ENCODE results near the gene LRP1B.

LRP1B gene

DNA sequence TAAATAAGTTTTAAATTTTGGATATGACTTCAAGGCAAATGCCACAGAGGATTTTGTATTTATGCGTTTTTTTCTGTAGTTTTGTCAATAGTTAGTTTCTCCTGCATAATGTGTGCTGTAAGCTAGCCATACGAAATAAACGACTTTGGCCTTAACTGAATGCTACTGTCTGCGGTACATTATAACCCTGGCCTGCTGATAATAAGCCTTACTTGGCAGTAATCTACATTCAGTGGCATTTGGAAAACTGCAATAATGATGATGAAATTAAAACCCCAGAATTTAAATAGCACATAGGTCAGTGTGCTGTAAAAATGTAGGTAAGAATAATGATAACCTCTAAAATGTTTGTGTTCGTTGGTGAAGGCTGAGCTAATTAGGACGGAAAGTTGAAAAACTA is 88.8 kb downstream of the LRP1B start:
- H3K27ac ChIP-seq (ENCODE audit: low read length), result no peak overlapping the region
- H3K4me1 ChIP-seq (ENCODE audit: control insufficient read depth, insufficient read depth, low read length), result no peaks in the 10 kb centered on the region
- no peak overlapping the region for H3K4me3 ChIP-seq (ENCODE audit: low read length in 2 of 2)
- H3K9me3 ChIP-seq (ENCODE audit: control insufficient read depth in 2 of 2, low read length in 2 of 2), result no peaks in the 10 kb centered on the region
- H3K27me3 ChIP-seq (ENCODE audit: control insufficient read depth in 1 of 2, insufficient read depth in 2 of 2, low read length in 2 of 2), result no peaks in the 10 kb centered on the region
- H3K36me3 ChIP-seq (ENCODE audit: control insufficient read depth in 2 of 2, insufficient read depth in 2 of 2, low read length in 2 of 2), result no peaks in the 10 kb centered on the region
- no peak overlapping the region for H3K9ac ChIP-seq (ENCODE audit: low read length in 2 of 2)

DNA sequence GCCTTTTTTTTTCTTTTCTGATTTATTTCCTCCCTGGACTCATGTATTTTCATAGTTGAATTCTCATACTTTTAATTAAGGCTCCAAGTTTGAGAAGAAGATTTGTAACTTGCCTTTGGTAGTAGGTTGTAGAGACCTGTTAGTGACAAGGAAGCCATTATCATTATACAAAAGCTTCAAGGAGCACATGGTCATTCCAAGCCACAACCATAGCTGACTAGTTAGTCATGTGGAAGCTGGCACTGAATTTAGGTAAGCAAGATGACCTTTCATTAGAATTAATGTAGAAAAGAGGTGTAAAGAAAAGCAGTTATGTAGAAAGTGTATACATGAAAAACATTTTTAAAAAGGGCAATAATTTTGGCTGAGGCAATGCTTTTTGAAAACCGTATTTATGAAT is 89.7 kb downstream of the LRP1B start:
- Histone ChIP-seq H3K36me3 (ENCODE audit: control insufficient read depth in 2 of 2, insufficient read depth in 2 of 2, low read length in 2 of 2) (no peaks in the 10 kb centered on the region), H3K4me3 (ENCODE audit: low read length in 2 of 2) (no peak overlapping the region), H3K9ac (ENCODE audit: low read length in 2 of 2) (no peak overlapping the region), H3K4me1 (ENCODE audit: control insufficient read depth, insufficient read depth, low read length) (no peaks in the 10 kb centered on the region), H3K27me3 (ENCODE audit: control insufficient read depth in 1 of 2, insufficient read depth in 2 of 2, low read length in 2 of 2) (no peaks in the 10 kb centered on the region), H3K9me3 (ENCODE audit: control insufficient read depth in 2 of 2, low read length in 2 of 2) (no peaks in the 10 kb centered on the region), H3K27ac (ENCODE audit: low read length) (no peak overlapping the region)

DNA sequence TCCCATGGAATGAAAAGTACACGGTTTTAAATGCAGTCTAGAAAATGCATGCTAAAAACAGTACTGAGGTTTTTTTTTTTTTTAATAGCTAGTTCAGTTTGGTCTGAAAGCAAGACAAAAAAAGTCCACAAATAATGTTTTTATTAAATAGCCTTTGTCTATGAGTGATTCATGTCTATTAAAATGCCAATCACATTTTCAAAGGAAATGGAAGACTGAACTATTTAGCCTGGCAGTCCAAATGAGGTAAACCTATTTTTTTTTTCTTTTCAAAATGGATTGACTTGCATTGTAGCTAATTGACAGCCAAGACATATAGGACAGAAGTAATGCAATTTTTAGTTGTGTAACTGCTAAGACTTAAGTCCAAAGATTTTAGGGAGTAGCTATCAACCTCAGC is 90.3 kb downstream of the LRP1B start:
- Histone ChIP-seq H3K9me3 (ENCODE audit: control insufficient read depth in 2 of 2, low read length in 2 of 2) (no peaks in the 10 kb centered on the region), H3K27ac (ENCODE audit: low read length) (no peak overlapping the region), H3K4me1 (ENCODE audit: control insufficient read depth, insufficient read depth, low read length) (no peaks in the 10 kb centered on the region), H3K36me3 (ENCODE audit: control insufficient read depth in 2 of 2, insufficient read depth in 2 of 2, low read length in 2 of 2) (no peaks in the 10 kb centered on the region), H3K9ac (ENCODE audit: low read length in 2 of 2) (no peak overlapping the region), H3K27me3 (ENCODE audit: control insufficient read depth in 1 of 2, insufficient read depth in 2 of 2, low read length in 2 of 2) (no peaks in the 10 kb centered on the region), H3K4me3 (ENCODE audit: low read length in 2 of 2) (no peak overlapping the region)

DNA sequence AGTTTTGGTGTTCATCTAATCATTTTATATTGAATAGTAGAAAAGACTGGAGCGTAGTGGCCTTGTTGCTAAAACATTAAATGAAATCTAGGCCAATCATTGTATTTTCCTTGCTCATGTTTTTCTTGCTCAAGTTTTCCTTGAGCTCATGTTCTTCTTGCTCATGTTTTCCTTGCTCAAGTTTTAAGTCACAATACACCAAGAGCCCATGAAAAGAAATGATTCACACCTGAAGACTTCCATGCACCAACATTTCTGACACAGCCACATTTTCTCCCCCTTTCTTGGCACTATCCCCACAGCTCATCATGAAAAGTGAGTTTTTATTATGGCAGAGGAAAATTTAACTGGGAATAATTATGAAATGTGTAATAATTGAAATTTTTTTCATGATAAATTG is 92.0 kb downstream of the LRP1B start:
- Histone ChIP-seq H3K27ac (ENCODE audit: low read length) (no peak overlapping the region), H3K9me3 (ENCODE audit: control insufficient read depth in 2 of 2, low read length in 2 of 2) (no peaks in the 10 kb centered on the region)

DNA sequence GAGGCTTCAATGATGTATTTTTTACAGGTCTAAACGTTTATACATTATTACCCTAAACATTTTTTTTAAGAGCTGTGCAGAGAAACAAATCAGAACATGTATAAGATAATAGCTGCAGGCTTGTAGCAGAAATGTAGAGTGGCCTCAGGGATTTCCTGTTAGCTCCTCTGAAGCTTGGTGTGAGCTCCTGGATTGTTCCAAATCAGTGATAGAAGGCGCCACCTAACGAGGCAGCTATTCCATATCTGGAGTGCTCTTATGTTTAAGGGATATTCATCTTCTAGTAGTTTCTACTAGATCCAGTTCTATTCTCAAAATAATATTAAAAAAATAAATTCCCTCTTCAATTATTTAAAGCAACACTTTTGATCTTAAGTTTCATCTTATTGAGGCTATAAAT is 93.1 kb downstream of the LRP1B start:
- no peak overlapping the region for H3K4me3 ChIP-seq (ENCODE audit: low read length in 2 of 2)
- no peak overlapping the region for H3K27ac ChIP-seq (ENCODE audit: low read length)
- no peak overlapping the region for H3K9ac ChIP-seq (ENCODE audit: low read length in 2 of 2)
- no peaks in the 10 kb centered on the region for H3K27me3 ChIP-seq (ENCODE audit: control insufficient read depth in 1 of 2, insufficient read depth in 2 of 2, low read length in 2 of 2)
- H3K9me3 ChIP-seq (ENCODE audit: control insufficient read depth in 2 of 2, low read length in 2 of 2), result no peaks in the 10 kb centered on the region
- H3K4me1 ChIP-seq (ENCODE audit: control insufficient read depth, insufficient read depth, low read length), result no peaks in the 10 kb centered on the region
- H3K36me3 ChIP-seq (ENCODE audit: control insufficient read depth in 2 of 2, insufficient read depth in 2 of 2, low read length in 2 of 2), result no peaks in the 10 kb centered on the region

More for the DNA sequence above, 92.0 kb downstream of the LRP1B start:
- Histone ChIP-seq H3K4me3 (ENCODE audit: low read length in 2 of 2) (no peak overlapping the region), H3K36me3 (ENCODE audit: control insufficient read depth in 2 of 2, insufficient read depth in 2 of 2, low read length in 2 of 2) (no peaks in the 10 kb centered on the region), H3K27me3 (ENCODE audit: control insufficient read depth in 1 of 2, insufficient read depth in 2 of 2, low read length in 2 of 2) (no peaks in the 10 kb centered on the region), H3K4me1 (ENCODE audit: control insufficient read depth, insufficient read depth, low read length) (no peaks in the 10 kb centered on the region), H3K9ac (ENCODE audit: low read length in 2 of 2) (no peak overlapping the region)

DNA sequence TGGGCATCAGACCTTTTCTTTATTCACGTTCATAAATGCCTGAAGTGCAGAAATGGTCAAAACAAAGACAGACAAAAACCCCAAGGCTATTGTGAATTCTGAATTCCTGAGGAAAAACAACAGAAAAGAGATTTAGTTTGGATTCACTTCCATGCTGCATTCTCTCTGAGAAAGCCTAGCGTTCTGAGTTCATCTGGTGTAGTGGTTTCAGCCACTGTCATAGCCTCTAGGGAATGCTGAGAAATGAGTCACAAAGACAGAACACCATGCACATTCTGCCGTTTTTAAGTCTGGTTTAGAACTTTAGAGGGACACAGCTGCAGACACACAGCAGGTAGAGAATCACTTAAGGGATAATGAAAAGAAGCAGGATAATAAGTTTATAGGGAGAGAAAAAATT is 93.8 kb downstream of the LRP1B start:
- H3K27me3 ChIP-seq (ENCODE audit: control insufficient read depth in 1 of 2, insufficient read depth in 2 of 2, low read length in 2 of 2), result no peaks in the 10 kb centered on the region
- no peak overlapping the region for H3K27ac ChIP-seq (ENCODE audit: low read length)
- H3K9me3 ChIP-seq (ENCODE audit: control insufficient read depth in 2 of 2, low read length in 2 of 2), result no peaks in the 10 kb centered on the region
- H3K9ac ChIP-seq (ENCODE audit: low read length in 2 of 2), result no peak overlapping the region
- H3K36me3 ChIP-seq (ENCODE audit: control insufficient read depth in 2 of 2, insufficient read depth in 2 of 2, low read length in 2 of 2), result no peaks in the 10 kb centered on the region
- H3K4me1 ChIP-seq (ENCODE audit: control insufficient read depth, insufficient read depth, low read length), result no peaks in the 10 kb centered on the region
- H3K4me3 ChIP-seq (ENCODE audit: low read length in 2 of 2), result no peak overlapping the region

DNA sequence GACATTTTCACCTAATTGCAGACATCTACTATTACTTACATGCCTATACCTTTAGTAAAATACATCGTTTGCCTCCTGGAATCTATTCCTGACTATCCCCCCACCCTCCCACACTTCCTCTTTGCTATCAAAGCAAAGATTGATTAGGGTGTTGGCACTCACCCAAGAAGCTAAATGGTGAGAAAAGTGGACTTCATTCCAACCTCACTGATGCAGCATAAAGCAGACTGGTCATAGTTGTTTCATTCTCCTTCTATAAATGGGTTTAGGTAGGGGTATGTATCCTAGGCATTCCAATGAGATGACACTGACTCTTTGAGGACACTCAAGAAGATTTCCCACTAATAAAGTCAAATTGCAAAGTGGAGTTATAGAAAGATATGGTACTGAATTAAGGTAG is 97.4 kb downstream of the LRP1B start:
- Histone ChIP-seq H3K27ac (ENCODE audit: low read length) (no peak overlapping the region), H3K27me3 (ENCODE audit: control insufficient read depth in 1 of 2, insufficient read depth in 2 of 2, low read length in 2 of 2) (no peaks in the 10 kb centered on the region), H3K9me3 (ENCODE audit: control insufficient read depth in 2 of 2, low read length in 2 of 2) (no peaks in the 10 kb centered on the region), H3K4me3 (ENCODE audit: low read length in 2 of 2) (no peak overlapping the region), H3K4me1 (ENCODE audit: control insufficient read depth, insufficient read depth, low read length) (no peaks in the 10 kb centered on the region), H3K9ac (ENCODE audit: low read length in 2 of 2) (no peak overlapping the region), H3K36me3 (ENCODE audit: control insufficient read depth in 2 of 2, insufficient read depth in 2 of 2, low read length in 2 of 2) (no peaks in the 10 kb centered on the region)

DNA sequence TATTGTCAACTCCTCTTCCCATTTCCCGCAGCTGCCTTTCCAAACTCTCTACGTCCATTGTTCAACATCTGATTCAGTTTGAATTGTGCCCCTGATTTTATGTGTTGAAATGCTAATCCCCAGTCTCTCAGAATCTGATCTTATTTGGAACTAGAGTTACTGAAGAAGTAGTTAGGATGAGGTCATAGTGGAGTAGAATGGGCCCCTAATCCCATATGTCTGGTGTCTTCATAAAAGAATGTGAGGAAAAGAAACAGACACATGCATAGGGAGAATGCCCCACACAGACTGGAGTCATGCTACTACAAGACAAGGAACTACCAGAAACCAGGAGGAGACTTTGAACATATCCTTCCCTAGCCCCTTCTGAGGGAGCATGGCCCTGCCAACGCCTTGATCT is 99.2 kb downstream of the LRP1B start:
- Histone ChIP-seq H3K4me1 (ENCODE audit: control insufficient read depth, insufficient read depth, low read length) (no peaks in the 10 kb centered on the region), H3K9me3 (ENCODE audit: control insufficient read depth in 2 of 2, low read length in 2 of 2) (no peaks in the 10 kb centered on the region), H3K36me3 (ENCODE audit: control insufficient read depth in 2 of 2, insufficient read depth in 2 of 2, low read length in 2 of 2) (no peaks in the 10 kb centered on the region), H3K4me3 (ENCODE audit: low read length in 2 of 2) (no peak overlapping the region), H3K27me3 (ENCODE audit: control insufficient read depth in 1 of 2, insufficient read depth in 2 of 2, low read length in 2 of 2) (no peaks in the 10 kb centered on the region), H3K9ac (ENCODE audit: low read length in 2 of 2) (no peak overlapping the region), H3K27ac (ENCODE audit: low read length) (no peak overlapping the region)

DNA sequence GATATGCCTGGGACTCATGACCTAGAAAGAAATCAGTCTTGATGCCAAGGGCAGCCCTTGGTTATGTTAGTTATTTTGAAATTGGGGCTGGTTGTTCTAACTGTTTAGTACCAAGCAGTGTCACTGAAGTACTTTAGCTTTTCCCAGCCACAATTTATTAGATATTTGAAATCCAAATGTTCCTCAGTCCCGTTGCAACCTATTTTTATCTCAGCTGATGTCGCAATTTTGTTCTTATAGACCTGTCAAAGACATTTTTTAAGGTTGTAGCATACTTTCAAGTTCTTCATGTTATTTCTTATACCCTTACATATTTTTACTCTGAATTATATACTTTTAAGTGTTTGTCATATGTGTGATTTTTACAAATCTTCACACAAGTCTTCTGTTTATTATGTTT is 100.1 kb downstream of the LRP1B start:
- H3K27ac ChIP-seq (ENCODE audit: low read length), result no peak overlapping the region
- H3K9me3 ChIP-seq (ENCODE audit: control insufficient read depth in 2 of 2, low read length in 2 of 2), result no peaks in the 10 kb centered on the region

DNA sequence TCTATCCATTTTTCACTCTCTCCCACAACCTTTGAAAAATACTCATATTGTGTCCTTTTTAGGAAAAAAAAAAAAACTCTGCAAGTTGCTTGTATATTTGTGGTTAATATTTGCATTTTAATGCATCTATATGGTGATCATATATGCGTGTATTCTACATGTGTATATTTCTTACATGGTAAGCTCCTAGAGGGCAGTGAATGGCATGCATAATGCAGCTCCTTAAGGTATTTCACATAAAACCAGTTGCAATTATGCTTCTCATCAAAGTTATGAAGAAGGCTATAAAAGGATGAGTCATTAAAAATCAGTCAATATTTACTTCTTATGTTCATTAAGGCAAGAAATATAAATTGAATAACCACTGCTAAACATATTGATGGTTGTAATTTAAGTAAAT is 100.8 kb downstream of the LRP1B start:
- H3K4me3 ChIP-seq (ENCODE audit: low read length in 2 of 2), result no peak overlapping the region
- H3K4me1 ChIP-seq (ENCODE audit: control insufficient read depth, insufficient read depth, low read length), result no peaks in the 10 kb centered on the region
- H3K27me3 ChIP-seq (ENCODE audit: control insufficient read depth in 1 of 2, insufficient read depth in 2 of 2, low read length in 2 of 2), result no peaks in the 10 kb centered on the region
- no peak overlapping the region for H3K9ac ChIP-seq (ENCODE audit: low read length in 2 of 2)
- no peak overlapping the region for H3K27ac ChIP-seq (ENCODE audit: low read length)
- no peaks in the 10 kb centered on the region for H3K36me3 ChIP-seq (ENCODE audit: control insufficient read depth in 2 of 2, insufficient read depth in 2 of 2, low read length in 2 of 2)
- no peaks in the 10 kb centered on the region for H3K9me3 ChIP-seq (ENCODE audit: control insufficient read depth in 2 of 2, low read length in 2 of 2)

More for the DNA sequence above, 100.1 kb downstream of the LRP1B start:
- no peak overlapping the region for H3K9ac ChIP-seq (ENCODE audit: low read length in 2 of 2)
- no peaks in the 10 kb centered on the region for H3K36me3 ChIP-seq (ENCODE audit: control insufficient read depth in 2 of 2, insufficient read depth in 2 of 2, low read length in 2 of 2)
- H3K27me3 ChIP-seq (ENCODE audit: control insufficient read depth in 1 of 2, insufficient read depth in 2 of 2, low read length in 2 of 2), result no peaks in the 10 kb centered on the region
- no peak overlapping the region for H3K4me3 ChIP-seq (ENCODE audit: low read length in 2 of 2)
- no peaks in the 10 kb centered on the region for H3K4me1 ChIP-seq (ENCODE audit: control insufficient read depth, insufficient read depth, low read length)

DNA sequence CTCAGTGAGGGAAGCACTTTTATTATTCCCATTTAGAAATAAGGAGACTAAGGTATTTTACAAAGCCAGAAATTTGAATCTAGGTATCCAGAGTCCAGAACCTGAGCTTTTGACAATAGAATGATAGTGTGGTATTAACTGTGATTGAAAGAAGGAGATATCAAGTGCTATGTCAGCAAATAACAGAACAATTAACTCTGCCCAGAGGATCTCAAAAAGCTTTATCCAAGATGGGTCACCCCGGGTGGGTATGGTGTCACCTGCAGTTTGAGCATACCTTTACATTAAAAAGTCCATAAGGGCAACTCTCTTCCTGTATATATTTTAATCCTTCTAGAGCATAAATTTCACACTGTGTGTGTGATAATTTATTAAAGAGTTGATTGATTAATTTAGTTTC is 105.4 kb downstream of the LRP1B start:
- Histone ChIP-seq H3K27me3 (ENCODE audit: control insufficient read depth in 1 of 2, insufficient read depth in 2 of 2, low read length in 2 of 2) (no peaks in the 10 kb centered on the region), H3K9ac (ENCODE audit: low read length in 2 of 2) (no peak overlapping the region), H3K27ac (ENCODE audit: low read length) (no peak overlapping the region), H3K4me1 (ENCODE audit: control insufficient read depth, insufficient read depth, low read length) (no peaks in the 10 kb centered on the region), H3K9me3 (ENCODE audit: control insufficient read depth in 2 of 2, low read length in 2 of 2) (no peaks in the 10 kb centered on the region), H3K36me3 (ENCODE audit: control insufficient read depth in 2 of 2, insufficient read depth in 2 of 2, low read length in 2 of 2) (no peaks in the 10 kb centered on the region), H3K4me3 (ENCODE audit: low read length in 2 of 2) (no peak overlapping the region)

DNA sequence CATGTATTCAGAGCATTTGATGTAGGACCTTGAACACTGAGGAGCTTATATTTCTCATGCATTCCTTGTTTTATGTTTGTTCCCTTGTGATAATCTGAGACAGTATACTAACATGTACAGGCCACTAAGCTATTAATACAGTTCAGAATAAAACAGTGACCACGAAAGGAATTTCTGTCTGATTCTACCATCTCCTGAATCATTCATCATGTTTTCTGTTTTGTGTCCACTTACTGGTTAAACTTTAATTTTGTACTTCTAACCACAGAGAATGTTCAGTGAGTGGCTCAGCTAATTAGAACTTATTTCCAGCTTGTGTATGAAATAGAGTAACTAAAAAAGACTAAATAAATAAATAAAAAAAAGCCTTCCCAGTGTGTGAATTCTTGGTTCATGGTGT is 110.4 kb downstream of the LRP1B start:
- no peaks in the 10 kb centered on the region for H3K4me1 ChIP-seq (ENCODE audit: control insufficient read depth, insufficient read depth, low read length)
- no peak overlapping the region for H3K27ac ChIP-seq (ENCODE audit: low read length)
- H3K9me3 ChIP-seq (ENCODE audit: control insufficient read depth in 2 of 2, low read length in 2 of 2), result no peaks in the 10 kb centered on the region
- no peaks in the 10 kb centered on the region for H3K27me3 ChIP-seq (ENCODE audit: control insufficient read depth in 1 of 2, insufficient read depth in 2 of 2, low read length in 2 of 2)
- no peak overlapping the region for H3K9ac ChIP-seq (ENCODE audit: low read length in 2 of 2)
- H3K4me3 ChIP-seq (ENCODE audit: low read length in 2 of 2), result no peak overlapping the region
- no peaks in the 10 kb centered on the region for H3K36me3 ChIP-seq (ENCODE audit: control insufficient read depth in 2 of 2, insufficient read depth in 2 of 2, low read length in 2 of 2)

All from stomach smooth muscle (tissue), 2 donors.